ENCODE results near the gene TCL1A.

GRCh38 chr14:95696741-95697140 is 17.2 kb downstream of the TCL1A start:
- TF ChIP-seq CTCF (IDR thresholded peaks at IDR 0.05) (no peak), POLR2A (IDR thresholded peaks at IDR 0.05) (no peak)
